Epidermal melanocyte (primary cell): ENCODE data around the gene HCST.
A peak's percentile ranks its signal among the peaks of the same experiment; 100 is the strongest.
"Not testable (repeated sequence)": the region's sequence is repeated elsewhere in the genome, so short reads cannot be mapped to it uniquely, and the experiment has no call there.

Experiments used
- DNase-seq: peaks from one replicate; pipeline ENCODE4 v3.0.0; 2011; ENCODE audit warnings: low spot score; ENCODE audit not compliant: insufficient read length

Gene HCST

GRCh38 chr19:35879770-35880317, 22.5 kb upstream of the HCST start:
- peak; percentile 72 for DNase-seq

- DNase-seq: peak; percentile 69
Measured at GRCh38 chr19:35882114-35882832, 20.1 kb upstream of the HCST start.

- DNase-seq: no peak
Measured at GRCh38 chr19:35883882-35884281, 18.4 kb upstream of the HCST start.

- DNase-seq: no peak
Measured at GRCh38 chr19:35885225-35885738, 17.0 kb upstream of the HCST start.

- no peak for DNase-seq
Measured at GRCh38 chr19:35885904-35886303, 16.4 kb upstream of the HCST start.

- DNase-seq: no peak
Measured at GRCh38 chr19:35887197-35887596, 15.1 kb upstream of the HCST start.

- no peak for DNase-seq
Measured at GRCh38 chr19:35888398-35888797, 13.9 kb upstream of the HCST start.

GRCh38 chr19:35889370-35890112, 12.8 kb upstream of the HCST start:
- no peak for DNase-seq

- no peak for DNase-seq
Measured at GRCh38 chr19:35890113-35890650, 12.1 kb upstream of the HCST start.

GRCh38 chr19:35891819-35892218, 10.5 kb upstream of the HCST start:
- DNase-seq: not testable (repeated sequence)

GRCh38 chr19:35894342-35894741, 8.0 kb upstream of the HCST start:
- no peak for DNase-seq

GRCh38 chr19:35895911-35896642, 6.3 kb upstream of the HCST start:
- DNase-seq: no peak

GRCh38 chr19:35896643-35897040, 5.7 kb upstream of the HCST start:
- no peak for DNase-seq

- DNase-seq: no peak
Measured at GRCh38 chr19:35897706-35898451, 4.5 kb upstream of the HCST start.

- DNase-seq: no peak
Measured at GRCh38 chr19:35898499-35898809, 3.9 kb upstream of the HCST start.

GRCh38 chr19:35899547-35900214, 2.6 kb upstream of the HCST start:
- peak; percentile 72 for DNase-seq

GRCh38 chr19:35901055-35901644, 1.2 kb upstream of the HCST start:
- DNase-seq: peak; percentile 69

GRCh38 chr19:35902870-35903475, 644 bp downstream of the HCST start:
- DNase-seq: no peak

GRCh38 chr19:35903550-35904179, 1.3 kb downstream of the HCST start:
- peak; percentile 72 for DNase-seq
